Eye (tissue), 1 donor: ENCODE measurements around the gene RPS6KL1.
"Not testable (repeated sequence)": the region's sequence is repeated elsewhere in the genome, so short reads cannot be mapped to it uniquely, and the experiment has no call there.

Source experiments
- DNase-seq: peaks from one replicate; pipeline ENCODE4 v3.0.0-alpha.2; 2015

The RPS6KL1 gene

GRCh38 chr14:74935360-74935680 is 12.3 kb upstream of the RPS6KL1 start:
- DNase-seq: no peak

DNA sequence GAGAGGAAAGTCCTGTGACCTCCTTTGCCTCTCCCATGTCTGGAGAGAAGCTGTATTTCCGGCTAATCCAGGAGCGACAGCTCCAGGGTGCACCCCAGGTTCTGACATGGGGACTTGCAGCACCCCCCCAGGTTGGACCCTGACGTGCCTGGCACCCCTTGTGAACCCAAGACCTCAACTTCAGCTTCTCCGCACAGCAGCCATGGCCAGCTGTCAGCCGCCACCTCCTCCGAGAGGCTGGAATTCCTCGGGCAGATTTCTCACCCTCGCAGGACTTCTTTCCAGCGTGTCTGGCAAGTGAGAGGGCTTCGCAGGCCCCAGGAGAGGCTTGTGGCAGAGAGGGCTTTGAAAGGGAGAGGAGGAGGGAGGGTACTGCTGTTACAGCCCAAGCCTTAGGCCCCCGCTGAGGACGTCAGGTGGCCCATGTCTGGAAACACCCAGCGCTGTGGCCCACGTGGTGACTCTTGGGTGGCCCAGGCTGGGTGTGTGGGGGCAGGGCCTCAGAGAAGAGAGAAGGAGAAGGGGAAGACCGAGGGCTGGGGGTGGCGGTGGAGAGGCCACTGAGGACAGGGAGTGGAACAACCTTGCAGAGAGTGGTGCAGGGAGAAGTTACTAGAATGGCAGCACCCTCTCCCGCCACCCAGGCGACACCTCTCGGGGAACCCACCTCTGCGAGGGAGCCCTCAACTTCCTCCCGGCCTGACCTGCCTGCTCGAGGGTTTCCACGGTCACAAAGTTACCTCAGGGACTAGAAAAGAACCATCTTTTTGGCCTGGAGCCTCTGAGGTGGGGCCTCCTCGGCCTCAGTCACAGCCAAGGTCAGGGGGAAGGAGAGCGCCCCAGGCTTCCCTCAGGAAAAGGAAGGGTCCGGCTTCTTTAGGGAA is 11.7 kb upstream of the RPS6KL1 start:
- DNase-seq: peak; percentile 75

- no peak for DNase-seq
Measured at GRCh38 chr14:74934041-74934440, 11.0 kb upstream of the RPS6KL1 start.

DNA sequence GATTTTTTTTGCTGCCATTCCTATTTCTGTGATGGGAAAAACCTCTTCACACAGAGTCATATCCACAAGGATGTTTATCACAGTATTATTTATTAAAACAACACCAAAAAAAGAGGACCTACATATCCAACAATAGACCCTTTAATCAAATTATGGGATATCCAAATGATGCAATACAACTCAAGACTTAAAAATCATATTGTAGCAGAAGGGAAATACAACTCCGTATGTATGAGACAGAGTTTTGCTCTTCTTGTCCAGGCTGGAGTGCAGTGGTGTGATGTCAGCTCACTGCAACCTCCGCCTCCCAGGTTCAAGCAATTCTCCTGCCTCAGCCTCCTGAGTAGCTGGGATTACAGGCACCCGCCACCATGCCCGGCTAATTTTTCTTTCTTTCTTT is 9.9 kb upstream of the RPS6KL1 start:
- DNase-seq: not testable (repeated sequence)

DNA sequence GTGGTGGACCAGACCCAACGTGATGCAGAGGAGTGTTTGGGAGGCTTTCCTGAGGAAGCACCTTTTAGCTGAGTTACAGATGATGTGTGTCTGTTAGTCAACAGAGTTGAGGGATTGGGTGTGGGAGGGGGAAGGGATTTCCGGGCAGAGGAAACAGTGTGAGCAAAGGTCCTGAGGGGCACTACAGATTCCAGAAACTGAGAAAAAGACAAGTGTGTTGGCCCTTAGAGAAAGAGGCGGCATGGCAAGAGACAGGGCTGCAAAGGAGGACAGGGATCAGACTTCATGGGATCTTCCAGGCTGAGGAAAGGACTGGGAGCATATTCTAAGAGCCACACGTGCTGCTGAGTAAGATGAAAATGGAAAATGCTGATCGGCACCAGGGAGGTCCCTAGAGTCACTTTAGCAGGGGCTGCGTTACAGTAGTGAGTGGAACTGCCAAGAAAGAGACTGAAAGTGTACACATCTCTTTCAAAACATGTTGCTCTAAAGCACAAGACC is 9.4 kb upstream of the RPS6KL1 start:
- no peak for DNase-seq

DNA sequence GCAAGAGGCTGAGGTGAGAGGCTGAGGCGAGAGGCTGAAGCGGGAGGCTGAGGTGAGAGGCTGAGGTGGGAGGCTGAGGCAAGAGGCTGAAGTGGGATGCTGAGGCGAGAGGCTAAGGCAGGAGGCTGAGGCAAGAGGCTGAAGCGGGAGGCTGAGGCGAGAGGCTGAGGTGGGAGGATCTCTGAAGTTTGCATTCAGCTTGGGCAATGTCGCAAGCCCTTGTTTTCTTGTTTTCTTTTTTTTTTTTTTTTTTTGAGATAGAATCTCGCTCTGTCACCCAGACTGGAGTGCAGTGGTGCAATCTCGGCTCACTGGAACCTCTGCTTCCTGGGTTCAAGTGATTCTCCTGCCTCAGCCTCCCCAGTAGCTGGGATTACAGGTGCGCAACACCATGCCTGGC is 8.7 kb upstream of the RPS6KL1 start:
- not testable (repeated sequence) for DNase-seq

GRCh38 chr14:74929242-74929641 is 6.2 kb upstream of the RPS6KL1 start:
- no peak for DNase-seq

DNA sequence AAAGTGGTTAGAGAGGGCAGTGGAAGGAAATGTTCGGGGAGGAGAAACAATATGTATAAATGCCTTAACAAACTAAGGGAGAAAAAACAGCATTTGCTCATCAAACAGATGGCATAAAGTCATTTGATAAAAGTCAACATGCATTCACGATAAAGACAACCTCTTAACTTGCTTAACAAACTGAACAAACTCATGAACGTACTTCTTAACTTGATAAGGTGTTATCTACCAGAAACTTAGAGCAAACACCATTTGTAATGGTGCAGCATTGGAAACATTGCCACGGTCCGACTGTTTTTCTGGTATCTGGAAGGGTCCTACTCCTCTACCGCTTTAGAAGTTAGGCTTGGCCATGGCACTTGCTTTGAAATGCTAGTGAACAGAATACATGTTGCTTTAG is 4.2 kb upstream of the RPS6KL1 start:
- no peak for DNase-seq

GRCh38 chr14:74924061-74924460 is 1.0 kb upstream of the RPS6KL1 start:
- no peak for DNase-seq

GRCh38 chr14:74921987-74922751 is 891 bp downstream of the RPS6KL1 start:
- no peak for DNase-seq

DNA sequence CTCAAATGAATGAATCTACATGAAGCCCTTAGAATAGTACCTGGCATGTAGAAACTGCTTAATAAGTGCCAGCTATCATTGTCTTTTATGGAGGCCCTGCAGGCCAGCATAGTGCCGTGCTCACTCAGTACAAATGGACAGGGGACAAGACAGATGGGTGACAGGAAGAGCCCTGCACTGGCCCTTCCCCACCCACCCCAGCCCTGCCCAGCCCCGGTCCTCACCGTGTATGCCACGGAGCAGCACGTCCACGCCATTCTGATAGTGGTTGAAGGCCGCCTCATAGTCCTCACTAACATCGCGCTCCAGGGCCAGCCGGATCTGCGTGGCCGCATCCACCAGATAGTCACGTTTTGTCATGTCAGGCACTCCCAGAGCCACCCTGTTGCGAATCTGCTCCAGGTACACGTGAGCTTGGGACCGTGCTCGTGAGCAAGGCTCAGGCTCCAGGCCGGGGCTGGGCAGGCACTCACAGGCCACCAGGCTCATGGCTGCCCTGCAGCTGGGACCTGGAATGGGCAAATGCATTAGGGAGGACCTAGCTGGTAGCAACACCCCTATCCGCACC is 1.9 kb downstream of the RPS6KL1 start:
- no peak for DNase-seq

- no peak for DNase-seq
Measured at GRCh38 chr14:74920281-74920680, 2.8 kb downstream of the RPS6KL1 start.

- DNase-seq: no peak
Measured at GRCh38 chr14:74919421-74920165, 3.5 kb downstream of the RPS6KL1 start.

GRCh38 chr14:74918380-74918779 is 4.7 kb downstream of the RPS6KL1 start:
- no peak for DNase-seq

DNA sequence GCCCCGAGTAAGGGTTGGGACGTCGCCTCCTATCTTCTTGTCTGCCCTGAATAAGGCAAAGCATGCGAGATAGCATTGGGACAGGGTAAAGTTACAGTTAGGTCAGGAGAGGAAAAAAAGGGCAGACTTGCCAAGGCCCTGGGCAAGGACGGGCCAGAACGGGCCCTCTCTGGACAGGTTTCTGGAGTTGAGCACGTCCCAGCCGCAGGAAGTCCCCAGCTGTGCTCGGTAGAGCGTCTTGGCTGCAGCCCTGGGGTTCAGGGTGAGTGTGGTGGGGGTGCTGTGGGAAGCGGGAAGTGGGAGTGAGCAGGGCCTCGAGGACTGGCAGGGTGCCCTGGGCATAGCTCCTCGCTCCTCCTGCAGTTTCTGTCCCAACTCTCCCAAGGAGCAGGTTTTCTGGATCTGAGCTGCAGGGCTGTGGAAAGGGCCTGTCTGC is 5.4 kb downstream of the RPS6KL1 start:
- DNase-seq: no peak

DNA sequence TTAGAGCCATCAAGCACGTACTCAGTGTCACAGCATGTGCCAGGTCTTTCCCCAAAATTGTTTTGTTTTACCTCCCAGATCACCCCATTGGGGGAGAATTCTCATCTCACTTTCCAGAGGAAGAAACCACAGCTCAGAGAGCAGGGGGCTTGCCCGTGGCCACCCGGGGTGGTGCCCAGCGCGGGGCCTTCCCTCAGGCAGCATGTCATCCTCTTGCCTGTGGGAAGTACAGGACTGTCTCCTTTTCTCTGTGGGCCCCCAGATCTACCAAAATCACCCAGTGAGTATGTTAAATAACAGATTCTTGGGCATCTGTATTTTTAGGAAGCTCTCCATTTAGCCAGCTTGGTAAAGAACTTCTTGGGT is 5.9 kb downstream of the RPS6KL1 start:
- DNase-seq: no peak

- no peak for DNase-seq
Measured at GRCh38 chr14:74915826-74916225, 7.2 kb downstream of the RPS6KL1 start.

- no peak for DNase-seq
Measured at GRCh38 chr14:74915426-74915825, 7.6 kb downstream of the RPS6KL1 start.

DNA sequence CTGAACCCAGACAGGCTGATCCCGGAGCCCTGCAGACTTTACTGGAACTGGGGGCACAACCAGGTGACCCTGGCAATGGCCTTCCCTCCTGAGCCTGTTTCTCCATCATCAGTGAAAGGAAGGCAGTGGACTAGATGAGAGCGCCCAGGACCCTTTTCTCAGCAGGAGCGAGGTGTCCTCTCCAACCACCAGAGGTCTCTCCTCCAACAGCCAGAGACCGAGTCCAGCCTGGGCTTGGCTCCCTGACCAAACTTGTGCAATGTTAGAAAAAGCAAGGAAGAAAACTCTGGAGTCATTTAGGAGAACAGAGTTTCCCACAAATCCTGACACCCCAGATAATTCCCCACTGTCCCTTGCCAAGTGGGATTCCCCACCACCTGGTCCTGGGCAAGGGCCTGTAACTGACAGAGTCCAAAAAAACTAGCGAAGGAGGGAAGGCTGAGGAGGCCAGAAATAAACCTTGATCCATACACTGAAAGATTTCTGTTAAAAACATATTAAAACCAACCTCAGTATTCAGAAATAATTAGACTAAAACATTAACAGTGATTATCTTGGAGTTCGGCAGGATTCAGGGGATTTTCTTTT is 9.0 kb downstream of the RPS6KL1 start:
- DNase-seq: peak; percentile 78

DNA sequence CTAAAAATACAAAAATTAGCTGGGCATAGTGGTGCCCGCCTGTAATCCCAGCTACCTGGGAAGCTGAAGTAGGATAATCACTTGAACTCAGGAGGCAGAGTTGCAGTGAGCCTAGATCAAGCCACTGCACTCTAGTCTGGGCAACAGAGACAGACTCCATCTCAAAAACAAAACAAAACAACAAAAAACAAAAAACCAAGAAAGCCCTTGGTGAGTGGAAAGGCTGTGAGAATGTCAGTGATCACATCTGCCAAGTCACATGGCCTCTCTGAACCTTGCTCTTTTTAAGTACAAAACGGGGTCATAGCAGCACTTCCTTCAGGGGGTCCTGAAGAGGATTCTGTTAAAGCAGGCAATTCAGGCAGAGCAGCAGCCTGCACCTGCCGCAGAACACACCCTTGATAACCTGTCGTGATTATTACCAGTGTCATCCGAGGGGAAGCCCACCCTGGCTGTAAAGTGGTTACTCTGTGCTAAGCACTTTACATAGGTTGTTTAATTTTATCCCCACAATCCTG is 9.6 kb downstream of the RPS6KL1 start:
- DNase-seq: no peak

DNA sequence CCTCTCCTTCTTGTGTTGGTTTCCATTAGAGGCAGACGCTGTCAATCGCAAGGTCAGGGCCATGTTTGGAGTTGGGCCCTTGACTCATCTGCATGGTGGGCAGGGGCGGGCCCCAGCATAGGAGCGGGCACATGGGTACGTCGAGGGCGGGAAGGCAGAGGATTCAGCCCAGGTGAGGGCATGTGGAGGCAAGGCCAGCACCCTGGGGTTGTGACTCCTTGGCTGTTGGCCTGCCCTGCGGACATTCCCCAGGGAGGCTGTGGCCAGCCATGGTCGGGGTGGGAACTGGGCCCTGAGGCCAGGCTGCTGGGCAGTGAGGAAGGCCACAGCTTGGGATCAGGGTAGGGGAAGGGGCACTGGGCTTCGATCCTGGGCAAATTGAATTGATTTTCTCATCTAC is 10.3 kb downstream of the RPS6KL1 start:
- no peak for DNase-seq

DNA sequence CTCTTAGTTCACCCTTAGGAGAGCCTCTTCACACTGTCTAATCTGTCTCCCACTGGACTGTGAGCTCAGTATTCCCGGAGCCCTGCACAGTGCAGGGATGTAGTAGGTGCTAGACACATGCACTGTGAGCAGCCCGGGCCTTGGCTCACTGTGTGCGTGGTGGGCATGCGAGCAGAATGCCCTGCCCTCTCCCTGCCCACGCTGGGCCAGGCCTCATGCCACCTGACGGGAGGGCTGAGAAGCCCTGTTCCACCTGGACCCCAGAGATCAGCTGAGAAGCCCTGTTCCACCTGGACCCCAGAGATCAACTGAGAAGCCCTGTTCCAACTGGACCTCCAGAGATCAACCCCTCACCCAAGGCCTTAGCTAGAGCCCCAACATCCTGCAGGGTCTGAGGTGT is 10.9 kb downstream of the RPS6KL1 start:
- no peak for DNase-seq
